GM12864 (cell line): ENCODE results near the gene PTGS1.

Experiments used
- DNase-seq: peaks from one replicate; pipeline ENCODE4 v3.0.0-alpha.2; 2011; ENCODE audit warnings: low read depth
- H3K4me3 ChIP-seq: 2 replicates; pipeline ENCODE4 v1.5.1; 2011; ENCODE audit warnings: mild to moderate bottlenecking, low read depth, low read length, control low read depth
- TF ChIP-seq, protein P1 (sequence below): IDR thresholded peaks from 2 replicates; pipeline ENCODE4 v1.5.1; 2011; ENCODE audit warnings: low read depth, mild to moderate bottlenecking, moderate library complexity, low read length, control low read depth, inconsistent platforms; ENCODE audit errors: missing control alignments

The PTGS1 gene

GRCh38 chr9:122367065-122367464 is 3.8 kb upstream of the PTGS1 start:
- no peak for DNase-seq
- H3K4me3 ChIP-seq = no peak overlapping the region
- TF ChIP-seq, protein P1, sequence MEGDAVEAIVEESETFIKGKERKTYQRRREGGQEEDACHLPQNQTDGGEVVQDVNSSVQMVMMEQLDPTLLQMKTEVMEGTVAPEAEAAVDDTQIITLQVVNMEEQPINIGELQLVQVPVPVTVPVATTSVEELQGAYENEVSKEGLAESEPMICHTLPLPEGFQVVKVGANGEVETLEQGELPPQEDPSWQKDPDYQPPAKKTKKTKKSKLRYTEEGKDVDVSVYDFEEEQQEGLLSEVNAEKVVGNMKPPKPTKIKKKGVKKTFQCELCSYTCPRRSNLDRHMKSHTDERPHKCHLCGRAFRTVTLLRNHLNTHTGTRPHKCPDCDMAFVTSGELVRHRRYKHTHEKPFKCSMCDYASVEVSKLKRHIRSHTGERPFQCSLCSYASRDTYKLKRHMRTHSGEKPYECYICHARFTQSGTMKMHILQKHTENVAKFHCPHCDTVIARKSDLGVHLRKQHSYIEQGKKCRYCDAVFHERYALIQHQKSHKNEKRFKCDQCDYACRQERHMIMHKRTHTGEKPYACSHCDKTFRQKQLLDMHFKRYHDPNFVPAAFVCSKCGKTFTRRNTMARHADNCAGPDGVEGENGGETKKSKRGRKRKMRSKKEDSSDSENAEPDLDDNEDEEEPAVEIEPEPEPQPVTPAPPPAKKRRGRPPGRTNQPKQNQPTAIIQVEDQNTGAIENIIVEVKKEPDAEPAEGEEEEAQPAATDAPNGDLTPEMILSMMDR = no peak

DNA sequence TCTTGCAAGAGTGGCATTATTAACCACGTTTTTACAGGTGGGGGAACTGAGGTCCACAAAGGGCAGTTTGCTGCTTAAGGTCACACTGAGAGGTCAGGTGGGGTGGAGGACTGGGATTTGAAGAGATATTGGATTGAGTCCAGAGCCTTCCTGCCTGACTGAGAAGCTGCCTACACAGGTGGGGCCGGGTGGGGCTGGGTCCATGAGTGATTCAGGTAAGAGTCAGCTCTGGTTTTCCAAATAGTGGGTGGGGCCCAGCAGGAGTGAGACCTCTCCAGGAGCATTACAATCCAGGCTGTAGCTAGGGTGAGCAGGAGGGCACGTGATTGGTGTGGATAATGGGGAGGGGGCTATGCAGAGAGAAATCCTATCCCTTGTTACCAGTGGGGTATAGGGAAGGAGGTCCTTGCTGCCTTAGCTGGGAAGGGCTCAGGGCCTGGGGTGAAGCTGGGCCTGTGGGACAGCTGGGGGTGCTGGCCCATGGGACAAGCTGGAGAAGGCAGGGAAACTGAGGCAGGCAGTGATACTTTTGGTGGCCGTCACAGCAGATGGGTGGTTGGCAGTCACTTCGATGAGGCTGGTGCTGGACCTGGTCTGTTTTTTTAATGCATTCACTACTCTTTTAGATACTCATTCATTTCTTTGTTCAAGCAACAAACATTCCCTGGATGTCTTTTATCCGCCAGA is 2.9 kb upstream of the PTGS1 start:
- H3K4me3 ChIP-seq = no peak overlapping the region
- no peak for DNase-seq
- TF ChIP-seq, protein P1 = no peak

- TF ChIP-seq, protein P1 = no peak
- no peak for DNase-seq
- no peak overlapping the region for H3K4me3 ChIP-seq
Observed at GRCh38 chr9:122368642-122369041, 2.2 kb upstream of the PTGS1 start.

DNA sequence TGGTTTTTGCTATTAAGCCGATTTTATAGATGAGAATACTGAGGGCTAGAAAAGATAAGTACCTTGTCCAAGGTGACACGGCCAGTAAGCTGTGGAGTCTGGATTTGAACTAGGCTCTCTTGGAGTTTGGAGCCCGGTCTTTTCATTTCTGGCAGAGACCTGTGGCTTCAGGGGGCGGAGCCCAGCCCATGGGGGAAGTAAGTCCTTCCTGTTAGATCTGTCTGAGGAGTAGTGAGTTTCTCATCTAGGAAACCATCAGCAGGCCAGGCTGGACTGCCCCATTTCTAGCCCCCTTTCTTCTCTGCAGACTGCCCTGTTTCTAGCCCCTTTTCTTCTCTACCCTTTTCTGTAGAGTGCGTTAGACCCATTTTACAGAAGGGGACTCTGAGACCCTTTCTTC is 521 bp upstream of the PTGS1 start:
- peak overlapping the region; percentile 43 for H3K4me3 ChIP-seq
- TF ChIP-seq, protein P1 = no peak
- no peak for DNase-seq

DNA sequence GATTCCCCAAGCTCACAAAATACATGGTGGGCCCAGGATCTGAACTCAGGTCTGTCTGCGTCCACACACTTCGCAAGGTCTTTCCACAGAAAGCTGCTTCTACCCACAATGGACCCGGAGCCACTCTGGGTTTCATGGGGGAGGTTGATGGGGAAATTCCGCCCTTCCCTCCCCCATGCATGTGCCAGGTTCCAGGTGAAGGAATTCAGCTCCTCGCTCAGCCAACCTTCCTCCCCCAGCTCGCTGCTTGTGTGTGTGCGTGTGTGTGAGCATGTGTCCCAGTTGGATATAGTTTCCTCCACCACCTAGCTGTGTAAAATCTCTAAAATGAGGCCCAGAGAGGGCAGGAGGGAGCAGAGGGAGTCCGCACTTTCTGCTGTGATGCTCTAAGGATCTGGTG is 1.0 kb downstream of the PTGS1 start:
- no peak for DNase-seq
- TF ChIP-seq, protein P1 = no peak
- H3K4me3 ChIP-seq = no peak overlapping the region

DNA sequence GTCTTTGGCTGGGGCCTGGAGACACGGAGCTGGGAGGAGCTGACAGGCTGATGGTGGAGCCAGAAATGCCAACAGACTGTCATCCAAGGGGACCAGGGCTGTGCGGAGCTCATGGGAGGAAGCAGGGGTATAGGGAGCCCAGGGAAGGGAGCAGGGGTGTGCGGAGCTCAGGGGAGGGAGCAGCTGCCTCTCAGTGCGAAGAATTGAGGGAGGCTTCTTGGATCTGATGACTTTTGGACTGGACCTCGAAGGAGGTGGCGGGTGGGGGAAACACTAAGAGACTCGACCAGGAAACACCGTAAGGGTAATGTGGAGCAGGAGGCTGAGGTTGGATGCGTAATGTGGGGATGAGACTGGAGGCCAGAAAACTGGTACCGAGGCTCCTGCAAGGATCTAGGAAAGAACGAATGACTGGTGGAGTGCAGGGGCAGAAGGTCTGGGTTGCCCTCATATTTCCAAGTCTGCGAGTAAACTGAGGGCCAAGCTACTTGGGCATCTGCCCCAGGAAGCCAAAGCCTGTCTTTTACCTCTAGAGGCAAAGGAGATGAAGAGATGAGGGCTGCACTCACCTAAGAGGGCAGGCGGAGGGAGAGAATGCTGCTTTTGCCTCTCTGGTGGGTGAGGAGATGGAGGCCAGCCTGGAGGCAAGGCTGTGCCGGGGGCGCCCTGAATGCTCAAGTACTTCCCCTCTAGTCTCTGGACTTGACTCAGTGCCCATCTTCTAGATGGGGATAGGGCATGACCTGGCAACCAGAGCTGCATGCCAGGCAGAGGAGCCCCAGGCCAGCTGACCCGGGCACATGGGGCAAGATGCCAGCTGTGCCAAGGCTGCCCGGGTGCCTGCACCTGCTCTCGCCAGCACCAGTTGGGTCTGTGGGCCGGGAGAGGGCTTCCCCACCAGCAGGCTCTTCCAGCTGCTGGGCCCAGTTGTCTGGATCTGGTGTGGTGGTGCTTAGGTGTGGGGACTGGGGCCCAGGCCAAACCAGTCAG is 2.3 kb downstream of the PTGS1 start:
- DNase-seq = no peak
- H3K4me3 ChIP-seq = no peak overlapping the region

More for the DNA sequence above, 2.3 kb downstream of the PTGS1 start:
- TF ChIP-seq, protein P1 = no peak
